GM19240 (cell line): ENCODE results near the gene UGCG.
"Not testable (repeated sequence)": the region's sequence is repeated elsewhere in the genome, so short reads cannot be mapped to it uniquely, and the experiment has no call there.

ENCODE experiments used
- DNase-seq: peaks from one replicate; pipeline ENCODE4 v3.0.0; 2011; ENCODE audit warnings: low spot score; ENCODE audit not compliant: insufficient read length

Gene UGCG

DNA sequence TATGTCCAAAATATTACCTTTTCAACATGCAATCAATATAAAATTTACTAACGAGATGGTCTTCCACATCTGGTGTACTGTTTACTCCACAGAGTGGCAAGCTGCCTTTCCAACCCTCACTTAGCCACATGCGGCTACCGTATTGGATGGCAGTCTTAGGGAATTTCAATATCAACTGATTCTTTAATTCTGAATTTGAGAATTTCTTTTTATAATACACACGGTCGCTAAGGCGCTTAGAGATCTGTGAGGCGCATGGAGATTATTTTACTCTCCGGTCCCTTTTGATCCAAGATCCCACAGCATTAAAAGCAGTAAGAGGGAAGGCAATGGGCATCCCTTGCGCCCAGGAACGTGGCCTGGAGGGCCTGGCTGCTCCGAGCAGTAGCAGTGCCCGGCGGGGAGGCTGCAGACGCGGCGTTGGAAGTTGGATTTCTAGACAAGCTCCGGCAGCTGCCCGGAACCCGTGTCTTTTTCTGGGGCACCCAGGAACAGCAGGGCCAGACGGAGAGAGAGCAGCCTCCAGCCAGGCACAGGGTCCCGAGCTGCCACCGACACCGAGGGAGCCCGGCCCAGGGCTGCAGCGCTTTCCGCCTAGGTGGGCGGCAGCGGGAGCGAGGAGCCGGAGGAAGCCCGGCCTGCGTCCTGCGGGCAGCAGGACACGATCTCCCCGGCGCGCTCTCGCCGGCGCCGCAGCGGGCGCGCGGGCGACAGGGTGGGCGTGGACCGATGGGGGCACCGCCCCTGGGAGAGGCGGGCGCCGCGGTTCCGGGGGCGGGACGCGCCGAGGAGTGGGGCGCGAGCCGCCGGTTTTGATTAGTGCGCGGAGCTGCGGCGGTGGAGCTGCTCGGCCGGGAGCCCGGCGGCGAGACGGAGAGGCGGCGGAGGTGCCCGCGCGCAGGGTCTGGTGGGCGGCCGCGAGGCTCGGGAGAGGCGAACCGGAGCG lies at the start of gene UGCG:
Gene UGCG, plus strand, starts transcription at position 819 of the 946 bp plus-strand sequence. CDS start 402 bp downstream, outside the sequence.
- peak; percentile 75 for DNase-seq

- DNase-seq: no peak
Observed at GRCh38 chr9:111851553-111851952, 45.1 kb upstream of the UGCG start.

- no peak for DNase-seq
Observed at GRCh38 chr9:111852291-111852690, 44.3 kb upstream of the UGCG start.

DNA sequence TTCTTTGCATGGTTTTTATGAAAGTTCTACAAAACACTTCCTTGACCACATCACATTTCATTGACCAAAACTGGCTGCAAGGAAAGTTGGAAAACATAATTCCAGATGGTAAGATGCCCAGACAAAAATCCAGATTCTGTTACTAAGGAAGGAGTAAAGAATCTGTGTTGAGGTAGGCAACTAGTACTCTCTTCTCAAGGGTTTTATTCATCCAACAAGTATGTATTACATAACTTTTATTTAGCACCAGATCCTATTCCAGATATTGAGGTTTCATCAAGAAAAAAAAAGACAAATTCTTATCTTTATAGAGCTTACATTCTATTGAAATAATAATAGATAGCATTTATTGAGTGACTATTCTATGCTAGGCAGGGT lies 43.2 kb upstream of the UGCG start:
- no peak for DNase-seq

- DNase-seq: no peak
Observed at GRCh38 chr9:111854799-111855198, 41.8 kb upstream of the UGCG start.

- no peak for DNase-seq
Observed at GRCh38 chr9:111857555-111858211, 38.9 kb upstream of the UGCG start.

GRCh38 chr9:111860443-111860842 lies 36.2 kb upstream of the UGCG start:
- DNase-seq: no peak

- no peak for DNase-seq
Observed at GRCh38 chr9:111863636-111864035, 33.0 kb upstream of the UGCG start.

GRCh38 chr9:111866976-111867375 lies 29.6 kb upstream of the UGCG start:
- DNase-seq: no peak

DNA sequence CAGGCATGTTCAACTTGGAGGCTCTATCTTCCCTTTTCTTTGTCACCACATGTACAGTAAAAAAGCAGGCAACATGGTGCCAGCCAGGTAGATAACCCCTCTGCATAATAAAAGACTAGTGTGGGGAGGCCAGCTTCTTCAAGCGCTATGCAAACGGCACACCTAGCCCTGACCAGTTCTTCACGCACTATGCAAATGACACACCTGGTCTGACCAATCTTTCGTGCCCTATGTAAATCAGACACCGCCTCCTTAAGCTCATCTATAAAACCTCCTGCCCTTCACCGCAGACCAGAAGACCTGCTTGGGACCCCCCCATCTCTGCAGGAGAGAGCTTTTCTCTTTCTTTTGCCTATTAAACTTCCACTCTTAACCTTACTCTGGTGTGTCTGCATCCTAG lies 28.1 kb upstream of the UGCG start:
- DNase-seq: no peak

DNA sequence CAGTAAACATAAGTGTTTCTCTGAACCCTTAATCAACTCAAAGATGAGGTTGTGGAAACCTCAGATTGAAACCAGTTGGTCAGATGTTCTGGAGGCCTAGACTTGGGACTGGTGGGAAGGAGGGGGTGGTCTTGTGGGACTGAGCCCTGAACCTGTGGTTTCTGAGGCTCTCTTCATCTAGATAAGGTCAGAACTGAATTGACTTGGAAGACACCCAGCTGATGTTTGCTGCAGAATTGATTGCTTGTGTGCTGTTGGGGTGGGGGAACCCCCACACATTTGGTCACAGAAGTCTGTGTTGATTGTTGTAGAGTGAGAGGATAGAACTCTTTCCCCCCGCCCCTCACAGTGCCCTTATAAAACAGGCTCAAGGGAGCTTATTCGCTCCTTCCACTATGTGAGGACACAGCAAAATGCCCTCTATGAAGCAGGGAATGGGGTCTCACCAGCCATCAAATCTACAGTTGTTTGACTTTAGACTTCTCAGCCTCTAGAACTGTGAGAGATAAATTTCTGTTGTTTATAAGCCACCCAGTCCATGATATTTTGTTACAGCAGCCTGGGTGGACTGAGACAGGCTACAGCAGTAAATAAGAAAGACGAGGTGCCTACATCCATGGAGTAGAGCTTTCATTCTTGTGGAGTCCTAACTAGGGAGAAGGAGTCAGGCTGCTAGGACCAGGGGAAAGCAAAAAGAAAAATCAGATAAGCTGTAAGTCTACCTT lies 25.7 kb upstream of the UGCG start:
- DNase-seq: no peak

GRCh38 chr9:111871499-111871855 lies 25.1 kb upstream of the UGCG start:
- DNase-seq: no peak

DNA sequence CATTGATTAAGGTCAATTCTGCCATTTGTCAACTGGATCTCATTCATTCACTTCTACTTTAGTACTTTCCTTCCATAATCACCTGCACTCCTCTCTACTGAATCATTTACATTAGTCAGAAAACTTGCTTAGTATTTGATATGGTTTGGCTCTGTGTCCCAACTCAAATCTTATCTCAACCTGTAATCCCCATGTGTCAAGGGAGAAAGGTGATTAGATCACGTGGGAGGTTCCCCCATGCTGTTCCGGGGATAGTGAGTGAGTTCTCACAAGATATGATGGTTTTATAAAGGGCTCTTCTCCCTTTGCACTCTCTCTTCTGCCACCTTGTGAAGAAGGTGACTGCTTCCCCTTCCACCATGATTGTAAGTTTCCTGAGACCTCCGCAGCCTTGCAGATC lies 23.7 kb upstream of the UGCG start:
- DNase-seq: no peak

DNA sequence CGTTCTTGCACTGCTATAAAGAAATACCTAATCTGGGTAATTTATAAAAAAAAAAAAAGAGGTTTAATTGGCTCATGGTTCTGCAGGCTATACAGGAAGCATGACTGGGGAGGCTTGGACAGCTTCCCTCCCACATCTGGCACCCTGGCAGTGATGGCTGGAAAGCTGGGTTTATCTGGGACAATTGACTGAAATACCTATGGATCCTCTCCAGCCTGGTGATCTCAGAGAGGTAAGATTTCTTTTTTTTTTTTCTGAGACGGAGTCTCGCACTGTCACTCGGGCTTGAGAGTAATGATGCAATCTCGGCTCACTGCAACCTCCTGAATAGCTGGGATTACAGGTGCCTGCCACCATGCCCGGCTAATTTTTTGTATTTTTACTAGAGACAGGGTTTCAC lies 22.7 kb upstream of the UGCG start:
- no peak for DNase-seq

- no peak for DNase-seq
Observed at GRCh38 chr9:111874500-111874899, 22.1 kb upstream of the UGCG start.

DNA sequence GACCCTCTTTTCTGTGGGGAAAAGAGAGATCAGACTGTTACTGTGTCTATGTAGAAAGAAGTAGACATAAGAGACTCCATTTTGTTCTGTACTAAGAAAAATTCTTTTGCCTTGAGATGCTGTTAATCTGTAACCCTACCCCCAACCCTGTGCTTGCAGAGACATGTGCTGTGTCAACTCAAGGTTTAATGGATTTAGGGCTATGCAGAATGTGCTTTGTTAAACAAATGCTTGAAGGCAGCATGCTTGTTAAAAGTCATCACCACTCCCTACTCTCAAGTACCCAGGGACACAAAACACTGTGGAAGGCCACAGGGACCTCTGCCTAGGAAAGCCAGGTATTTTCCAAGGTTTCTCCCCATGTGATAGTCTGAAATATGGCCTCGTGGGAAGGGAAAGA lies 21.3 kb upstream of the UGCG start:
- not testable (repeated sequence) for DNase-seq

DNA sequence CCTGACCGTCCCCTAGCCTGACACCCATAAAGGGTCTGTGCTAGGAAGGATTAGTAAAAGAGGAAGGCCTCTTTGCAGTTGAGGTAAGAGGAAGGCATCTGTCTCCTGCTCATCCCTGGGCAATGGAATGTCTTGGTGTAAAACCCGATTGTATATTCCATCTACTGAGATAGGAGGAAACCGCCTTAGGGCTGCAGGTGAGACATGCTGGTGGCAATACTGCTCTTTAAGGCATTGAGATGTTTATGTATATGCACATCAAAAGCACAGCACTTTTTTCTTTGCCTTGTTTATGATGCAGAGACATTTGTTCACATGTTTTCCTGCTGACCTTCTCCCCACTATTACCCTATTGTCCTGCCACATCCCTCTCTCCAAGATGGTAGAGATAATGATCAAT lies 20.9 kb upstream of the UGCG start:
- DNase-seq: not testable (repeated sequence)

- no peak for DNase-seq
Observed at GRCh38 chr9:111876179-111876578, 20.4 kb upstream of the UGCG start.

GRCh38 chr9:111877420-111877819 lies 19.2 kb upstream of the UGCG start:
- no peak for DNase-seq

GRCh38 chr9:111878946-111879345 lies 17.7 kb upstream of the UGCG start:
- no peak for DNase-seq

DNA sequence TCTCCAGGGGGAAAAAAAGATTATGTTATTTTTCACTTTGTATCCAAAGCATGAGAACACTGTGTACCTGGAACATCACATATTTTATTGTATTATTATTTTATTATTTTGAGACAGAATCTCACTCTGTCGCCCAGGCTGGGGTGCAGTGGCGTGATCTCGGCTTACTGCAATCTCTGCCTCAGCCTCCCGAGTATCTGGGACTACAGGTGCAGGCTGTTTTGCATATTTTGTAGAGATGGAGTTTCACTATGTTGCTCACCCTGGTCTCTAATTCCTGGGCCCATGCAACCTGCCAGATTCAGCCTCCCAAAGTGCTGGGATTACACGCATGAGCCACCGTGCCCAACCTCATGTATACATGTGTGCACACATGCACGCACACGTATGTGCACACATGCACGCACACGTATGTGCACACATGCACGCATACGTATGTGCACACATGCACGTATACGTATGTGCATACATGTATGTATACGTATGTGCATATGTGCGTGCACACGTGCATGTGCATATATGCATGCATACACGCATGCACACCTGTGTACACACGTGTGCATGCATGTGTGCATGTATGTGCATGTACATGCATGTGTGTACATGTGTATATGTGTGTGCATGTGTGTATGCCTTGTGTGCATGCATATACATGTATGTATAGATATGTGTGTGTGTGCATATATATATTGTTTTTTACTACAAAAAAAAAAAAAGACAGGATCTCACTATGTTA lies 9.5 kb upstream of the UGCG start:
- no peak for DNase-seq
